K562 (cell line): Measurements from ENCODE around the gene WBP2NL. TPM values are rescaled to one million over a fixed set of nuclear protein-coding genes. Genes with fewer than 3 reads are reported as not detected.

Source experiments
- ATAC-seq: fragments of 200-7000 bp; cut with Tn5 transposase; 3 replicates; pipeline ENCODE4 v1.9.1; 2020; ENCODE audit warnings: moderate library complexity
- BruUV-seq: library from RNA; stranded (reverse); fragments of 400-500 nt; replicated peaks from 2 replicates; lab custom pipeline; 2021; lab: Mats Ljungman, UMichigan
- CTCF ChIA-PET: fragments of 300-600 bp; formaldehyde crosslinking; extraction: SDS; loops from one replicate; lab custom pipeline; 2021; ENCODE audit warnings: low intra/inter-chr PET ratio; lab: Yijun Ruan, JAX
- POLR2A ChIA-PET: fragments of 300-600, 350-650 bp; sonication (Branson Sonifier 250); formaldehyde crosslinking; extraction: SDS; loops from one replicate; lab custom pipeline; 2021; ENCODE audit warnings: antibody characterized with exemption, inconsistent platforms; lab: Yijun Ruan, JAX
- DNase-seq, 4 experiments: peaks; one replicate each; pipeline versions ENCODE4 v3.0.0 to v3.0.0-alpha.2; 2011 to 2018; ENCODE audit warnings: low spot score in 3 of 4, mixed read lengths in 3 of 4; ENCODE audit errors: extremely low read depth in 1 of 4
- FAIRE-seq: peaks from 2 replicates; lab custom pipeline; 2011; peaks lifted over from hg19 to GRCh38; lab: Jason Lieb, UNC
- H2AFZ ChIP-seq: 2 replicates; pipeline ENCODE4 v1.6.0; 2011; ENCODE audit warnings: low read depth, low read length, control low read depth, inconsistent platforms
- H3K27ac ChIP-seq: fragments of 200-600 bp; 3 replicates; pipeline ENCODE4 v1.8.0; 2011; ENCODE audit warnings: low read depth, mild to moderate bottlenecking, control low read depth, inconsistent platforms, low read length, moderate library complexity, mixed read lengths; ENCODE audit errors: extremely low read depth
- H3K27me3 ChIP-seq, 2 experiments: fragments of 300-600 bp in 1 of 2; 2 replicates in 1 of 2; 3 replicates in 1 of 2; pipeline versions ENCODE4 v1.6.0 to v1.8.0; 2011; ENCODE audit warnings: inconsistent platforms in 2 of 2, low read length in 2 of 2, mild to moderate bottlenecking in 1 of 2, mixed read lengths in 1 of 2, moderate library complexity in 1 of 2; ENCODE audit not compliant: control insufficient read depth in 2 of 2, insufficient read depth in 2 of 2
- H3K36me3 ChIP-seq: fragments of 300-600 bp; 3 replicates; pipeline ENCODE4 v1.8.0; 2011; ENCODE audit warnings: mild to moderate bottlenecking, low read length, inconsistent platforms; ENCODE audit not compliant: control insufficient read depth, insufficient read depth
- H3K4me1 ChIP-seq, 2 experiments: fragments of 200-600 bp in 1 of 2; replicated peaks in 1 of 2; 2 replicates in 1 of 2; 3 replicates in 1 of 2; pipeline versions ENCODE4 v1.5.1 to v1.8.0; 2011; ENCODE audit warnings: inconsistent platforms in 2 of 2, low read length in 2 of 2, mild to moderate bottlenecking in 1 of 2, mixed read lengths in 1 of 2, moderate library complexity in 1 of 2; ENCODE audit not compliant: control insufficient read depth in 2 of 2, insufficient read depth in 2 of 2
- H3K4me2 ChIP-seq: 2 replicates; pipeline ENCODE4 v1.6.1; 2011; ENCODE audit warnings: low read length, control low read depth, inconsistent platforms, mixed read lengths; ENCODE audit not compliant: insufficient read depth
- H3K4me3 ChIP-seq: fragments of 200-600 bp; sonication (generic), shearing (Covaris generic); 2 replicates; pipeline ENCODE4 v1.5.1; 2016; ENCODE audit warnings: control low read depth, inconsistent platforms
- H3K79me2 ChIP-seq: fragments of 200-600 bp; 3 replicates; pipeline ENCODE4 v1.8.0; 2011; ENCODE audit warnings: low read length, inconsistent platforms; ENCODE audit not compliant: control insufficient read depth, insufficient read depth
- H3K9ac ChIP-seq, 2 experiments: 2 replicates each; pipeline versions ENCODE4 v1.6.0 to v1.6.1; 2011; ENCODE audit warnings: low read depth in 2 of 2, low read length in 2 of 2, control low read depth in 1 of 2, inconsistent platforms in 1 of 2, mild to moderate bottlenecking in 1 of 2, mixed read lengths in 1 of 2; ENCODE audit not compliant: insufficient read depth in 1 of 2
- H3K9me1 ChIP-seq: one replicate; pipeline ENCODE4 v1.6.0; 2011; ENCODE audit warnings: inconsistent platforms, mild to moderate bottlenecking, low read length, moderate library complexity; ENCODE audit not compliant: control insufficient read depth, insufficient read depth
- H3K9me3 ChIP-seq: replicated peaks from 2 replicates; pipeline ENCODE4 v1.5.1; 2011; ENCODE audit warnings: low read depth, low read length, inconsistent platforms; ENCODE audit not compliant: control insufficient read depth, insufficient read depth
- H4K20me1 ChIP-seq: replicated peaks from 2 replicates; pipeline ENCODE4 v1.6.1; 2011; ENCODE audit warnings: low read length, inconsistent platforms, mixed read lengths; ENCODE audit not compliant: control insufficient read depth, insufficient read depth
- HMG20B ChIP-seq: fragments of 250-450 bp; sonication (Bioruptor Pico); IDR thresholded peaks from 2 replicates; pipeline ENCODE4 v1.5.0; 2021; ENCODE audit warnings: mild to moderate bottlenecking
- NFRKB ChIP-seq: fragments of 450-650 bp; IDR thresholded peaks from 2 replicates; pipeline ENCODE4 v1.6.1; 2016; ENCODE audit warnings: low read depth
- RBM39 ChIP-seq: fragments of 200-400 bp; formaldehyde crosslinking; optimal IDR thresholded peaks from 2 replicates; pipeline ENCODE3; 2018; ENCODE audit warnings: low read depth, low read length
- YY1 ChIP-seq, 3 experiments: IDR thresholded peaks; 2 replicates each; pipeline ENCODE4 v1.6.1; 2011; ENCODE audit warnings: low read length in 2 of 3, mild to moderate bottlenecking in 2 of 3, moderate library complexity in 2 of 3, borderline replicate concordance in 1 of 3, control low read depth in 1 of 3, low read depth in 1 of 3; ENCODE audit not compliant: insufficient read depth in 3 of 3, insufficient replicate concordance in 2 of 3, control insufficient read depth in 1 of 3, insufficient read length in 1 of 3; ENCODE audit errors: extremely low read depth in 1 of 3
- WGBS: fragments of 100-300 bp; shearing (Covaris generic); methylation state at CpG from one replicate; pipeline ENCODE4 v1.1.6; 2016; ENCODE audit warnings: low coverage, mixed read lengths; ENCODE audit not compliant: insufficient coverage; ENCODE audit errors: missing lambda C conversion rate; 5-methylcytosine and 5-hydroxymethylcytosine counted together
- in situ Hi-C: fragments of 300-500 bp; cut with MboI; formaldehyde crosslinking; loops from 4 replicates; pipeline ENCODE4 v1.15.0; 2018; ENCODE audit warnings: inconsistent platforms, mixed read lengths
- intact Hi-C: fragments of 100-400 bp; cut with micrococcal nuclease; formaldehyde crosslinking; loops from 2 replicates; pipeline ENCODE4 v1.14.2; 2022
- polyA plus RNA-seq, 8 experiments: library from polyadenylated mRNA; depleted of rRNA in 4 of 8; stranded (reverse) in 5 of 8; unstranded in 3 of 8; fragments of >200 nt; fragmentation: Nextera tagmentation in 2 of 8; fragmentation: Illumina TruSeq in 1 of 8; extraction: Ambion mirVana in 2 of 8; extraction: Trizol in 1 of 8; gene quantifications; 2 replicates each; pipeline versions ENCODE4 v1.2.1 to v1.2.3, GENCODE V29; 2011 to 2014; ENCODE audit warnings: inconsistent platforms in 1 of 8, missing spikeins in 1 of 8
- total RNA-seq, 7 experiments: library from RNA; depleted of rRNA in 6 of 7; stranded (reverse); fragments of >200 nt in 6 of 7; fragmentation: Illumina TruSeq in 2 of 7; extraction: Trizol in 2 of 7; gene quantifications; 2 replicates each; pipeline versions ENCODE4 v1.2.1 to v1.2.3, GENCODE V29; 2011 to 2021; ENCODE audit warnings: low replicate concordance in 1 of 7
- TF ChIP-seq, protein P1 (sequence below), 3 experiments: IDR thresholded peaks in 2 of 3; conservative IDR thresholded peaks in 1 of 3; 2 replicates each; pipeline ENCODE4 v1.5.1; 2011 to 2012; ENCODE audit warnings: low read length in 3 of 3, mild to moderate bottlenecking in 3 of 3, control low read depth in 2 of 3, improper control_type of control experiment in 1 of 3, inconsistent platforms in 1 of 3, low read depth in 1 of 3, mixed read lengths in 1 of 3, moderate library complexity in 1 of 3; ENCODE audit not compliant: insufficient read depth in 2 of 3
- TF ChIP-seq, protein P2 (sequence below): fragments of 250-450 bp; sonication (Bioruptor Pico); IDR thresholded peaks from 2 replicates; pipeline ENCODE4 v1.5.0; 2021; ENCODE audit warnings: mild to moderate bottlenecking, borderline replicate concordance

Gene WBP2NL
- total and polyA plus RNA-seq, 9 of the 15 experiments (the other 6 are each of a cell fraction or from before 2014, with no cell fraction given), result not detected

DNA sequence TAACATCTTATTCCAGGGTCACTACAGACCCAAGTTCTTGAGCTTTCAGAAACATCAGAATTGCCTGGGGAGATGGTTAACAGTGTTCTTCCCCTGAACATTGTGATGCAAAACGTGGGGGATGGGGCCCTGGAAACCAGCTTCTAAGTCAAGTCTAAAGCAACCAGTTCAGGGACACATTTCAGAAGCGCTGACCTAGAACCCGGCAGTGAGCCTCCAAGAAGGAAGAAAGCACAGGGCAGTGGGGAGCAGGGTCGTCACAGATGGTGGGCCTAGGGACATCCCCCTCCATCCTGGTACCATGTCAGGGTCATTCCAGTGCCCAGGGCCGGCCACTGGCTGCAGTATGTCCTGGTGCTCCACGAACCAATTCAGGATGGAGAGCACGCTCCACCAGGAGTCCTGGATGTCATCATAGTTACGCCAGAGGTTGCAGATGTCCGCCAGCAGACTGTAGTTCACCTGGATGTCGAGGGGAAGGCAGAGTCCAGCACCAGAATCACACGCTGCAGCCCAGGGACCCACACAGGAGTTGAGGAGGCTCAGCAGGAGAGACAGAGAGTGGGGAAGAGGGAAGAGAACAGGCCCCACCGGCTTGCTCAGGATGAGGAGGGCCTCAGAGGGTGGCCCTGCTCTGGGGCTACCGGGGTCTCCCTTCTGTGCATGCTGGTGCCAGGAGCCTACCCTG is 67.0 kb downstream of the WBP2NL start:
- no TSS peak for BruUV-seq

DNA sequence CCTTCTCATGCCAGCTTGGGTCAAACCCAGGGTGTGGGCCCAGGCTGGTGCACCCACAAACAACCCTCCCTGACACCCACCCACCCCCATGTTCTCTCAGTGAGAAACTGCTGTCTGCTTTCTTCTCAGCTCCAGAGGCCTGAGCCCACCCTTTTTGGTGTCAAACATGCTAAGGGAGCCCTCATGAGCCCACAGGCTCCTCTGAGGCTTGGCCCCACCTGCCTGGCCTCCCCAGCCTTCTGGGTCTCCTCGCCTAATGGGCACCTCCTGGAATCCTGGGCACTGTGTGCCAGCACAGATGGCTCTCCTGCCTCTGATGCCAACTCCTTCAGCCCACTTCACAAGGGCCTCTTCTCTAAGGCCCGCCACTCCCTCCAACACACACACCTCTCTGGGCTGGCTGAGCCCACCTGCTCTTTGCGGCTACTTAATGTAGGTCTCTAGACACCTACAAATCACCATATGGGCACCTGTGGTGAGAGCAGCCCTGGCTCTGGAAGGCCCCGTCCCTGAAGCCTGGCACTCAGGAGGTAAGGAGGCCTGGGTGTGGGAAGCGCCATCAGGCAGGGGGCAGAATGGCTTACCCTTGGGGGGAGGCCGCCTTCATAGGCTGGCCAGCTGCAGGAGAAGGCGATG is 67.7 kb downstream of the WBP2NL start:
- POLR2A ChIA-PET, result no interaction called here
- peaks cover 16 to 24% of the 10 kb centered on the region in 2 experiments; a peak in 4 of 5 replicates for H3K4me1 ChIP-seq
- intact Hi-C loops, result no loop called here
- H3K27ac ChIP-seq, result no peak overlapping the region
- TF ChIP-seq HMG20B (CRISPR knock-in tag) (no peak), RBM39 (no peak)
- TF ChIP-seq, protein P1, sequence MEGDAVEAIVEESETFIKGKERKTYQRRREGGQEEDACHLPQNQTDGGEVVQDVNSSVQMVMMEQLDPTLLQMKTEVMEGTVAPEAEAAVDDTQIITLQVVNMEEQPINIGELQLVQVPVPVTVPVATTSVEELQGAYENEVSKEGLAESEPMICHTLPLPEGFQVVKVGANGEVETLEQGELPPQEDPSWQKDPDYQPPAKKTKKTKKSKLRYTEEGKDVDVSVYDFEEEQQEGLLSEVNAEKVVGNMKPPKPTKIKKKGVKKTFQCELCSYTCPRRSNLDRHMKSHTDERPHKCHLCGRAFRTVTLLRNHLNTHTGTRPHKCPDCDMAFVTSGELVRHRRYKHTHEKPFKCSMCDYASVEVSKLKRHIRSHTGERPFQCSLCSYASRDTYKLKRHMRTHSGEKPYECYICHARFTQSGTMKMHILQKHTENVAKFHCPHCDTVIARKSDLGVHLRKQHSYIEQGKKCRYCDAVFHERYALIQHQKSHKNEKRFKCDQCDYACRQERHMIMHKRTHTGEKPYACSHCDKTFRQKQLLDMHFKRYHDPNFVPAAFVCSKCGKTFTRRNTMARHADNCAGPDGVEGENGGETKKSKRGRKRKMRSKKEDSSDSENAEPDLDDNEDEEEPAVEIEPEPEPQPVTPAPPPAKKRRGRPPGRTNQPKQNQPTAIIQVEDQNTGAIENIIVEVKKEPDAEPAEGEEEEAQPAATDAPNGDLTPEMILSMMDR (IDR thresholded peaks at IDR 0.05 in 2 of 3, conservative IDR thresholded peaks at IDR 0.05 in 1 of 3; ENCODE audit: insufficient read depth in 2 of 3, low read depth in 1 of 3, low read length in 3 of 3), result no peak
- TF ChIP-seq, protein P2, sequence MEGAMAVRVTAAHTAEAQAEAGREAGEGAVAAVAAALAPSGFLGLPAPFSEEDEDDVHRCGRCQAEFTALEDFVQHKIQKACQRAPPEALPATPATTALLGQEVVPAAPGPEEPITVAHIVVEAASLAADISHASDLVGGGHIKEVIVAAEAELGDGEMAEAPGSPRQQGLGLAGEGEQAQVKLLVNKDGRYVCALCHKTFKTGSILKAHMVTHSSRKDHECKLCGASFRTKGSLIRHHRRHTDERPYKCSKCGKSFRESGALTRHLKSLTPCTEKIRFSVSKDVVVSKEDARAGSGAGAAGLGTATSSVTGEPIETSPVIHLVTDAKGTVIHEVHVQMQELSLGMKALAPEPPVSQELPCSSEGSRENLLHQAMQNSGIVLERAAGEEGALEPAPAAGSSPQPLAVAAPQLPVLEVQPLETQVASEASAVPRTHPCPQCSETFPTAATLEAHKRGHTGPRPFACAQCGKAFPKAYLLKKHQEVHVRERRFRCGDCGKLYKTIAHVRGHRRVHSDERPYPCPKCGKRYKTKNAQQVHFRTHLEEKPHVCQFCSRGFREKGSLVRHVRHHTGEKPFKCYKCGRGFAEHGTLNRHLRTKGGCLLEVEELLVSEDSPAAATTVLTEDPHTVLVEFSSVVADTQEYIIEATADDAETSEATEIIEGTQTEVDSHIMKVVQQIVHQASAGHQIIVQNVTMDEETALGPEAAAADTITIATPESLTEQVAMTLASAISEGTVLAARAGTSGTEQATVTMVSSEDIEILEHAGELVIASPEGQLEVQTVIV (CRISPR knock-in tag), result no peak
- in situ Hi-C loops, result no loop called here
- H3K4me3 ChIP-seq, result no peak overlapping the region
- no peak for DNase-seq
- H3K9me3 ChIP-seq, result no peaks in the 10 kb centered on the region; the same call in 1 of the 2 replicates
- CTCF ChIA-PET, result no interaction called here
- peaks cover 2% of the 10 kb centered on the region for H3K9me1 ChIP-seq
- peaks cover 45% of the 10 kb centered on the region; the same call in 2 of the 3 replicates for H3K36me3 ChIP-seq
- H3K4me2 ChIP-seq, result no peak overlapping the region
- no TSS peak for BruUV-seq
- ATAC-seq, result no peak
- H3K9ac ChIP-seq, result no peak overlapping the region
- FAIRE-seq, result no peak
- H4K20me1 ChIP-seq, result no peaks in the 10 kb centered on the region
- H3K27me3 ChIP-seq, result no peaks in the 10 kb centered on the region
- peaks cover 19% of the 10 kb centered on the region for H3K79me2 ChIP-seq
- no peak overlapping the region for H2AFZ ChIP-seq
- WGBS, result 94% methylated on average over 5 of the region's 7 CpGs

More for the DNA sequence above, 67.0 kb downstream of the WBP2NL start:
- no peaks in the 10 kb centered on the region for H3K27me3 ChIP-seq
- H4K20me1 ChIP-seq, result no peaks in the 10 kb centered on the region
- H3K9me1 ChIP-seq, result peaks cover 2% of the 10 kb centered on the region
- H3K4me1 ChIP-seq, result peaks cover 15 to 18% of the 10 kb centered on the region in 2 experiments; a peak in 4 of 5 replicates
- ChIA-PET CTCF (no interaction called here), POLR2A (interaction anchor here (0.6 kb wide), 1 partner anchor 178 kb away, joined by 3 read pairs; no protein-coding TSS in a partner anchor)
- intact Hi-C loops (no loop called here), in situ Hi-C loops (no loop called here)
- H2AFZ ChIP-seq, result no peak overlapping the region
- no peak for DNase-seq
- no peak for ATAC-seq
- 83% methylated on average over 12 of the region's 13 CpGs for WGBS
- H3K36me3 ChIP-seq, result peaks cover 52% of the 10 kb centered on the region; the same call in 2 of the 3 replicates
- H3K79me2 ChIP-seq, result peaks cover 19% of the 10 kb centered on the region
- H3K4me2 ChIP-seq, result no peak overlapping the region
- no peaks in the 10 kb centered on the region; the same call in 1 of the 2 replicates for H3K9me3 ChIP-seq
- no peak for FAIRE-seq
- no peak overlapping the region for H3K9ac ChIP-seq
- H3K27ac ChIP-seq, result no peak overlapping the region
- H3K4me3 ChIP-seq, result no peak overlapping the region
- TF ChIP-seq NFRKB (no peak), YY1 (IDR thresholded peaks at IDR 0.05; ENCODE audit: borderline replicate concordance in 1 of 3, control insufficient read depth in 1 of 3, extremely low read depth in 1 of 3, insufficient read depth in 3 of 3, insufficient read length in 1 of 3, insufficient replicate concordance in 2 of 3, low read depth in 1 of 3, low read length in 2 of 3) (no peak)
